Right lobe of liver (tissue), 4 donors: Measurements from ENCODE around the gene FGF14.

Experiments used
- CTCF ChIP-seq, 4 donors: fragments of 200-600 bp in 3 of 4; fragments of 450-650 bp in 1 of 4; IDR thresholded peaks; one replicate each; pipeline versions ENCODE4 v1.5.1 to v1.8.0; 2016 to 2022; ENCODE audit warnings: antibody characterized with exemption in 4 of 4, mild to moderate bottlenecking in 2 of 4
- POLR2A ChIP-seq: fragments of 450-650 bp; IDR thresholded peaks from one replicate; pipeline ENCODE4 v1.6.1; 2017; ENCODE audit warnings: antibody characterized with exemption, mild to moderate bottlenecking
- donor health status: DM: no; HTN: no; CAD: no.
- donor health status: DM: no; HTN: no; CAD: no.
- donor health status: DM: no; HTN: yes; CAD: no.

- TF ChIP-seq CTCF (IDR thresholded peaks at IDR 0.05) = no peak
- TF ChIP-seq POLR2A = no peak
These were observed 524.9 kb downstream of the FGF14 start for GRCh38 chr13:101876951-101877350.
